ENCODE results near the gene CLASP2.

- TF ChIP-seq, protein P1, sequence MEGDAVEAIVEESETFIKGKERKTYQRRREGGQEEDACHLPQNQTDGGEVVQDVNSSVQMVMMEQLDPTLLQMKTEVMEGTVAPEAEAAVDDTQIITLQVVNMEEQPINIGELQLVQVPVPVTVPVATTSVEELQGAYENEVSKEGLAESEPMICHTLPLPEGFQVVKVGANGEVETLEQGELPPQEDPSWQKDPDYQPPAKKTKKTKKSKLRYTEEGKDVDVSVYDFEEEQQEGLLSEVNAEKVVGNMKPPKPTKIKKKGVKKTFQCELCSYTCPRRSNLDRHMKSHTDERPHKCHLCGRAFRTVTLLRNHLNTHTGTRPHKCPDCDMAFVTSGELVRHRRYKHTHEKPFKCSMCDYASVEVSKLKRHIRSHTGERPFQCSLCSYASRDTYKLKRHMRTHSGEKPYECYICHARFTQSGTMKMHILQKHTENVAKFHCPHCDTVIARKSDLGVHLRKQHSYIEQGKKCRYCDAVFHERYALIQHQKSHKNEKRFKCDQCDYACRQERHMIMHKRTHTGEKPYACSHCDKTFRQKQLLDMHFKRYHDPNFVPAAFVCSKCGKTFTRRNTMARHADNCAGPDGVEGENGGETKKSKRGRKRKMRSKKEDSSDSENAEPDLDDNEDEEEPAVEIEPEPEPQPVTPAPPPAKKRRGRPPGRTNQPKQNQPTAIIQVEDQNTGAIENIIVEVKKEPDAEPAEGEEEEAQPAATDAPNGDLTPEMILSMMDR (conservative IDR thresholded peaks at IDR 0.05) = no peak
- TF ChIP-seq EZH2 (IDR thresholded peaks at IDR 0.05; ENCODE audit: low read depth) = no peak
These were observed 7.0 kb downstream of the CLASP2 start for GRCh38 chr3:33711100-33711499.
